Measurements from ENCODE around the gene ETDA.
"Not testable (repeated sequence)": the region's sequence is repeated elsewhere in the genome, so short reads cannot be mapped to it uniquely, and the experiment has no call there.

- TF ChIP-seq CTCF (conservative IDR thresholded peaks at IDR 0.05; ENCODE audit: low read depth in 2 of 2); EZH2 (IDR thresholded peaks at IDR 0.05; ENCODE audit: low read depth, unreplicated experiment); POLR2AphosphoS5 (IDR thresholded peaks at IDR 0.05; ENCODE audit: low read depth); CREB1 (CRISPR knock-in tag; IDR thresholded peaks at IDR 0.05; ENCODE audit: low read depth); EZH2phosphoT487 (IDR thresholded peaks at IDR 0.05; ENCODE audit: unreplicated experiment); ZNF462 (CRISPR knock-in tag; IDR thresholded peaks at IDR 0.05); ETS1 (IDR thresholded peaks at IDR 0.05); ZNF331 (CRISPR knock-in tag; IDR thresholded peaks at IDR 0.05; ENCODE audit: low read depth); NANOG (IDR thresholded peaks at IDR 0.05; ENCODE audit: borderline replicate concordance); STAT1 (IDR thresholded peaks at IDR 0.05; ENCODE audit: unreplicated experiment): not testable (repeated sequence)
- TF ChIP-seq, protein P1, sequence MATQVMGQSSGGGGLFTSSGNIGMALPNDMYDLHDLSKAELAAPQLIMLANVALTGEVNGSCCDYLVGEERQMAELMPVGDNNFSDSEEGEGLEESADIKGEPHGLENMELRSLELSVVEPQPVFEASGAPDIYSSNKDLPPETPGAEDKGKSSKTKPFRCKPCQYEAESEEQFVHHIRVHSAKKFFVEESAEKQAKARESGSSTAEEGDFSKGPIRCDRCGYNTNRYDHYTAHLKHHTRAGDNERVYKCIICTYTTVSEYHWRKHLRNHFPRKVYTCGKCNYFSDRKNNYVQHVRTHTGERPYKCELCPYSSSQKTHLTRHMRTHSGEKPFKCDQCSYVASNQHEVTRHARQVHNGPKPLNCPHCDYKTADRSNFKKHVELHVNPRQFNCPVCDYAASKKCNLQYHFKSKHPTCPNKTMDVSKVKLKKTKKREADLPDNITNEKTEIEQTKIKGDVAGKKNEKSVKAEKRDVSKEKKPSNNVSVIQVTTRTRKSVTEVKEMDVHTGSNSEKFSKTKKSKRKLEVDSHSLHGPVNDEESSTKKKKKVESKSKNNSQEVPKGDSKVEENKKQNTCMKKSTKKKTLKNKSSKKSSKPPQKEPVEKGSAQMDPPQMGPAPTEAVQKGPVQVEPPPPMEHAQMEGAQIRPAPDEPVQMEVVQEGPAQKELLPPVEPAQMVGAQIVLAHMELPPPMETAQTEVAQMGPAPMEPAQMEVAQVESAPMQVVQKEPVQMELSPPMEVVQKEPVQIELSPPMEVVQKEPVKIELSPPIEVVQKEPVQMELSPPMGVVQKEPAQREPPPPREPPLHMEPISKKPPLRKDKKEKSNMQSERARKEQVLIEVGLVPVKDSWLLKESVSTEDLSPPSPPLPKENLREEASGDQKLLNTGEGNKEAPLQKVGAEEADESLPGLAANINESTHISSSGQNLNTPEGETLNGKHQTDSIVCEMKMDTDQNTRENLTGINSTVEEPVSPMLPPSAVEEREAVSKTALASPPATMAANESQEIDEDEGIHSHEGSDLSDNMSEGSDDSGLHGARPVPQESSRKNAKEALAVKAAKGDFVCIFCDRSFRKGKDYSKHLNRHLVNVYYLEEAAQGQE (IDR thresholded peaks at IDR 0.05; ENCODE audit: unreplicated experiment): not testable (repeated sequence)
These were observed 4.3 kb downstream of the ETDA start for GRCh38 chrX:135256087-135256684.

All from GM23338 (cell line).